Peyer's patch (tissue), 4 donors: ENCODE measurements around the gene EPG5.

Experiments used
- CTCF ChIP-seq, 6 experiments: fragments of 450-650 bp in 4 of 6; fragments of 200-600 bp in 2 of 6; sonication (generic) in 1 of 6; IDR thresholded peaks; one replicate each; pipeline ENCODE4 v1.5.1; 2017 to 2019; ENCODE audit warnings: antibody characterized with exemption in 6 of 6, mild to moderate bottlenecking in 3 of 6, moderate library complexity in 1 of 6
- POLR2A ChIP-seq, 2 donors: fragments of 450-650 bp; IDR thresholded peaks; one replicate each; pipeline ENCODE4 v1.5.1; 2017; ENCODE audit warnings: antibody characterized with exemption in 2 of 2, mild to moderate bottlenecking in 2 of 2, moderate library complexity in 2 of 2

DNA sequence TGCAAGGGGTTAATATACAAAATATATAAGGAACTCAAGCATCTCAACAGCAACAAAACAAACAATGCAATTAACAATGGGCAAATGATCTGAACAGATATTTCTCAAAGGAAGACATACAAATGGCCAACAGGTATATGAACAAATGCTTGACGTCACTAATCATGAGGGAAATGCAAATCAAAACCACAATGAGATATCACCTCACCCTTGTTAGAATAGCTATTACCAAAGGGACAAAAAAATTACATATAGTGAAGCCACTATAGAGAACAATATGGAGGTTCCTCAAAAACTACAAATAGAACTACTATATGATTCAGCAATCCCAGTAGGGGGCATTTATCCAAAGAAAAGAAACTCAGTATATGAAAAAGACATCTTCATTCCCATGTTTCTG is 145.4 kb downstream of the EPG5 start:
- TF ChIP-seq CTCF (IDR thresholded peaks at IDR 0.05) (no peak), POLR2A (IDR thresholded peaks at IDR 0.05) (no peak)
